ENCODE data around the gene CNTN4. TPM values are rescaled to one million over a fixed set of nuclear protein-coding genes. Genes with fewer than 3 reads are reported as not detected.

CNTN4 gene
- total and polyA plus RNA-seq, 2 of the 8 experiments (the other 6 are each of a cell fraction or from before 2014, with no cell fraction given) = 0.41 to 2.2 TPM

DNA sequence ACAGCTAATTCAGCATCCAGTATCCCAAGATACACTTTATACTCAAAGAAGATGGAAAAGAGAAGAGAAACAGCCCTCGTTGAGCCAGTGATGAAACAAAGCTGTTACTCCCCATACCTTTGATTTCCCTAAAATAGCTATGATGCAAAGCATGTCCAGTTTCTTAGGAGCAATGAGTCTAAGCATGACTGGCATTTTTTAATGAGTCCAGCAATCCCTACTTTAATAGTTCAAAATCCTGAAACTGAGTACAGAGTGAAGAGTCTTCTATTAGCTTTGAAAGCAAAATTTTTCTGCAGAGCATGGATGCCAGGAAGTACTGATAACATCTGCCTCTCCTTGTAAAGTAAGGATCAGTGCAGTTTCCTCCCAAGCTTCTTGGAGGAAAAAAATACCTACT, 708.8 kb downstream of the CNTN4 start:
- Histone ChIP-seq H4K20me1 (replicated peaks in 1 of 2; ENCODE audit: control insufficient read depth in 1 of 2, insufficient read depth in 2 of 2, low read length in 2 of 2) (no peaks in the 10 kb centered on the region), H3K18ac (ENCODE audit: extremely low read depth, low read length) (no peak overlapping the region), H4K5ac (ENCODE audit: insufficient read length, low read depth, low read length) (no peak overlapping the region), H3K14ac (ENCODE audit: insufficient read length) (no peak overlapping the region), H3K56ac (replicated peaks; ENCODE audit: insufficient read length, low read depth, low read length) (no peak overlapping the region), H2AFZ (ENCODE audit: low read length) (no peak overlapping the region), H3K9ac (replicated peaks in 1 of 4; ENCODE audit: extremely low read depth in 1 of 4, low read depth in 3 of 4, low read length in 3 of 4) (no peak overlapping the region), H4K8ac (ENCODE audit: extremely low read depth, insufficient read depth, low read length) (no peak overlapping the region), H4K91ac (replicated peaks; ENCODE audit: insufficient read length, low read length) (no peak overlapping the region), H2BK120ac (replicated peaks; ENCODE audit: low read depth, low read length) (no peak overlapping the region), H3K27ac (ENCODE audit: low read depth, low read length) (no peak overlapping the region), H3K23ac (ENCODE audit: insufficient read length) (no peak overlapping the region), H2AK5ac (ENCODE audit: low read depth, low read length) (no peak overlapping the region), H2BK5ac (ENCODE audit: low read depth, low read length) (no peak overlapping the region), H2BK20ac (ENCODE audit: low read length) (no peak overlapping the region), H3K4me2 (ENCODE audit: insufficient read depth in 1 of 2, low read depth in 2 of 2, low read length in 2 of 2) (no peak overlapping the region), H3K4me3 (ENCODE audit: extremely low read depth in 1 of 4, insufficient read depth in 2 of 4, low read depth in 3 of 4, low read length in 4 of 4) (no peak overlapping the region), H3K4ac (replicated peaks; ENCODE audit: insufficient read length, low read depth, low read length) (no peak overlapping the region), H3K79me2 (ENCODE audit: control insufficient read depth in 1 of 2, insufficient read depth in 2 of 2, low read length in 2 of 2) (no peaks in the 10 kb centered on the region), H2BK12ac (ENCODE audit: low read depth, low read length) (no peak overlapping the region), H3K23me2 (ENCODE audit: low read depth, low read length) (no peaks in the 10 kb centered on the region), H3K36me3 (ENCODE audit: control insufficient read depth in 2 of 4, insufficient read depth in 4 of 4, low read length in 3 of 4) (no peaks in the 10 kb centered on the region), H3K4me1 (replicated peaks in 1 of 4; ENCODE audit: control insufficient read depth in 3 of 4, insufficient read depth in 4 of 4, low read length in 3 of 4) (no peaks in the 10 kb centered on the region), H3K9me3 (ENCODE audit: insufficient read depth in 2 of 2, low read depth in 1 of 2, low read length in 1 of 2) (no peaks in the 10 kb centered on the region), H3K27me3 (replicated peaks in 1 of 4; ENCODE audit: control insufficient read depth in 3 of 4, extremely low read depth in 1 of 4, insufficient read depth in 3 of 4, low read length in 3 of 4) (no peaks in the 10 kb centered on the region), H2BK15ac (ENCODE audit: low read length) (no peak overlapping the region), H3K79me1 (ENCODE audit: low read depth, low read length) (no peaks in the 10 kb centered on the region)
- DNase-seq (ENCODE audit: low read depth in 1 of 2, low spot score in 2 of 2) (no peak), FAIRE-seq (no peak)
- 81% methylated on average over 1 of the region's 1 CpG; no CpG with 5 or more reads in 1 of the 2 experiments for WGBS, 2 experiments (ENCODE audit: extremely low coverage in 1 of 2, insufficient coverage in 1 of 2, insufficient read length in 1 of 2, insufficient replicate concordance in 2 of 2, low coverage in 1 of 2, low lambda C conversion rate in 2 of 2, missing lambda C conversion rate in 1 of 2)
- ChIA-PET CTCF (ENCODE audit: partially characterized antibody) (no interaction called here), POLR2A (ENCODE audit: partially characterized antibody) (no interaction called here)
- TF ChIP-seq JUND (IDR thresholded peaks at IDR 0.05; ENCODE audit: low read length) (no peak), SP2 (IDR thresholded peaks at IDR 0.05; ENCODE audit: low read length) (no peak), TBP (IDR thresholded peaks at IDR 0.05; ENCODE audit: low read depth, low read length) (no peak), NRF1 (IDR thresholded peaks at IDR 0.05; ENCODE audit: low read depth, low read length) (no peak), CBX8 (IDR thresholded peaks at IDR 0.05; ENCODE audit: borderline replicate concordance, low read depth, low read length) (no peak), SP4 (IDR thresholded peaks at IDR 0.05; ENCODE audit: low read length) (no peak), CBX5 (IDR thresholded peaks at IDR 0.05; ENCODE audit: low read depth, low read length) (no peak), SAP30 (IDR thresholded peaks at IDR 0.05; ENCODE audit: insufficient read depth, insufficient replicate concordance, low read length) (no peak), BACH1 (IDR thresholded peaks at IDR 0.05; ENCODE audit: low read length) (no peak), SRF (IDR thresholded peaks at IDR 0.05; ENCODE audit: low read depth, low read length) (no peak), HDAC2 (IDR thresholded peaks at IDR 0.05; ENCODE audit: borderline replicate concordance in 1 of 2, low read depth in 2 of 2, low read length in 2 of 2) (no peak), RNF2 (IDR thresholded peaks at IDR 0.05; ENCODE audit: borderline replicate concordance, low read depth, low read length, missing control alignments, poor library complexity, severe bottlenecking) (no peak)
